HEK293 (cell line): ENCODE results near the gene RASSF8.

Experiments
- CTCF ChIA-PET: fragments of 350-600 bp; formaldehyde crosslinking; extraction: SDS; loops from one replicate; lab custom pipeline; 2021; ENCODE audit warnings: antibody characterized with exemption; lab: Yijun Ruan, JAX
- POLR2A ChIA-PET: fragments of 300-600 bp; formaldehyde crosslinking; extraction: SDS; loops from one replicate; lab custom pipeline; 2020; ENCODE audit warnings: antibody characterized with exemption, inconsistent platforms; lab: Yijun Ruan, JAX
- H3K27ac ChIP-seq: fragments of 200-500 bp; sonication (Bioruptor generic); 2 replicates; pipeline ENCODE4 v1.5.1; 2014; ENCODE audit warnings: low read depth, low read length, control low read depth, inconsistent platforms; ENCODE audit errors: extremely low read depth
- H3K36me3 ChIP-seq, 2 experiments: fragments of 200-500 bp in 1 of 2; sonication (Bioruptor generic) in 1 of 2; 1 replicate in 1 of 2; 2 replicates in 1 of 2; pipeline ENCODE4 v1.5.1; 2014 to 2017; ENCODE audit warnings: inconsistent platforms in 2 of 2, low read length in 2 of 2; ENCODE audit not compliant: control insufficient read depth in 2 of 2, insufficient read depth in 1 of 2
- H3K4me1 ChIP-seq: fragments of 200-500 bp; sonication (Bioruptor generic); 2 replicates; pipeline ENCODE4 v1.5.1; 2014; ENCODE audit warnings: mild to moderate bottlenecking, low read length, inconsistent platforms; ENCODE audit not compliant: control insufficient read depth, insufficient read depth
- H3K4me3 ChIP-seq: 2 replicates; pipeline ENCODE4 v1.5.1; 2011; ENCODE audit warnings: low read depth, mild to moderate bottlenecking, control low read depth, low read length, moderate library complexity
- H3K9me3 ChIP-seq: fragments of 200-500 bp; sonication (Bioruptor generic); 2 replicates; pipeline ENCODE4 v1.5.1; 2014; ENCODE audit warnings: low read depth, low read length, inconsistent platforms; ENCODE audit not compliant: control insufficient read depth, insufficient read depth
- GLIS1 ChIP-seq: fragments of 450-650 bp; formaldehyde crosslinking; IDR thresholded peaks from 2 replicates; pipeline ENCODE4 v1.5.1; 2016; ENCODE audit warnings: missing biosample characterization, missing genetic modification characterization
- GLIS2 ChIP-seq: fragments of 450-650 bp; formaldehyde crosslinking; IDR thresholded peaks from 2 replicates; pipeline ENCODE4 v1.5.1; 2016; ENCODE audit warnings: missing biosample characterization, missing genetic modification characterization
- HOXD13 ChIP-seq: sonication (generic); formaldehyde crosslinking; IDR thresholded peaks from 2 replicates; pipeline ENCODE4 v1.8.0; 2022; ENCODE audit warnings: missing genetic modification reagents, borderline replicate concordance
- KLF16 ChIP-seq: fragments of 450-650 bp; formaldehyde crosslinking; IDR thresholded peaks from 2 replicates; pipeline ENCODE4 v1.5.1; 2017; ENCODE audit warnings: missing biosample characterization, missing genetic modification characterization
- SCRT2 ChIP-seq: fragments of 450-650 bp; formaldehyde crosslinking; IDR thresholded peaks from 2 replicates; pipeline ENCODE4 v1.5.1; 2016; ENCODE audit warnings: missing biosample characterization, missing genetic modification characterization
- SP3 ChIP-seq: fragments of 450-650 bp; formaldehyde crosslinking; IDR thresholded peaks from 2 replicates; pipeline ENCODE4 v1.5.1; 2016; ENCODE audit warnings: missing biosample characterization, missing genetic modification characterization
- SP7 ChIP-seq: fragments of 450-650 bp; formaldehyde crosslinking; IDR thresholded peaks from 2 replicates; pipeline ENCODE4 v1.5.1; 2016; ENCODE audit warnings: missing biosample characterization, missing genetic modification characterization
- ZBTB17 ChIP-seq: fragments of 450-650 bp; formaldehyde crosslinking; IDR thresholded peaks from 2 replicates; pipeline ENCODE4 v1.5.1; 2016; ENCODE audit warnings: missing biosample characterization, missing genetic modification characterization
- ZFHX2 ChIP-seq: fragments of 450-650 bp; formaldehyde crosslinking; conservative IDR thresholded peaks from 2 replicates; pipeline ENCODE4 v1.5.1; 2016; ENCODE audit warnings: missing biosample characterization, missing genetic modification characterization
- ZFP37 ChIP-seq: fragments of 450-650 bp; formaldehyde crosslinking; IDR thresholded peaks from 2 replicates; pipeline ENCODE4 v1.5.1; 2016; ENCODE audit warnings: missing biosample characterization, missing genetic modification characterization
- ZIC2 ChIP-seq: fragments of 450-650 bp; formaldehyde crosslinking; IDR thresholded peaks from 2 replicates; pipeline ENCODE4 v1.5.1; 2016; ENCODE audit warnings: missing biosample characterization, missing genetic modification characterization
- ZNF121 ChIP-seq: fragments of 450-650 bp; formaldehyde crosslinking; IDR thresholded peaks from 2 replicates; pipeline ENCODE4 v1.5.1; 2016; ENCODE audit warnings: missing biosample characterization, missing genetic modification characterization
- ZNF174 ChIP-seq: fragments of 450-650 bp; formaldehyde crosslinking; IDR thresholded peaks from 2 replicates; pipeline ENCODE4 v1.5.0; 2017; ENCODE audit warnings: missing biosample characterization, mild to moderate bottlenecking, missing genetic modification characterization
- ZNF324 ChIP-seq: fragments of 450-650 bp; formaldehyde crosslinking; IDR thresholded peaks from 2 replicates; pipeline ENCODE4 v1.5.1; 2016; ENCODE audit warnings: missing biosample characterization, missing genetic modification characterization
- ZNF366 ChIP-seq: fragments of 450-650 bp; formaldehyde crosslinking; conservative IDR thresholded peaks from 2 replicates; pipeline ENCODE4 v1.5.1; 2016; ENCODE audit warnings: missing biosample characterization, missing genetic modification characterization
- ZNF391 ChIP-seq: fragments of 450-650 bp; formaldehyde crosslinking; IDR thresholded peaks from 2 replicates; pipeline ENCODE4 v1.5.1; 2016; ENCODE audit warnings: low read depth, missing biosample characterization, missing genetic modification characterization, borderline replicate concordance
- ZNF394 ChIP-seq: fragments of 450-650 bp; formaldehyde crosslinking; IDR thresholded peaks from 2 replicates; pipeline ENCODE4 v1.5.1; 2016; ENCODE audit warnings: missing biosample characterization, missing genetic modification characterization, mild to moderate bottlenecking, moderate library complexity, borderline replicate concordance
- ZNF548 ChIP-seq: fragments of 450-650 bp; formaldehyde crosslinking; IDR thresholded peaks from 2 replicates; pipeline ENCODE4 v1.5.1; 2016; ENCODE audit warnings: missing biosample characterization, missing genetic modification characterization
- ZNF549 ChIP-seq: fragments of 450-650 bp; IDR thresholded peaks from 2 replicates; pipeline ENCODE4 v1.5.1; 2018; ENCODE audit warnings: missing biosample characterization, missing genetic modification characterization, mild to moderate bottlenecking, inconsistent platforms, moderate library complexity
- ZNF629 ChIP-seq: fragments of 450-650 bp; formaldehyde crosslinking; IDR thresholded peaks from 2 replicates; pipeline ENCODE4 v1.5.1; 2017; ENCODE audit warnings: missing biosample characterization, missing genetic modification characterization
- ZNF660 ChIP-seq: fragments of 450-650 bp; IDR thresholded peaks from 2 replicates; pipeline ENCODE4 v1.5.1; 2018; ENCODE audit warnings: missing biosample characterization, mild to moderate bottlenecking, missing genetic modification characterization
- ZNF670 ChIP-seq: fragments of 450-650 bp; formaldehyde crosslinking; IDR thresholded peaks from 2 replicates; pipeline ENCODE4 v1.5.1; 2016; ENCODE audit warnings: missing biosample characterization, missing genetic modification characterization, low read depth
- TF ChIP-seq, protein P1 (sequence below): fragments of 450-650 bp; formaldehyde crosslinking; IDR thresholded peaks from 2 replicates; pipeline ENCODE4 v1.5.1; 2016; ENCODE audit warnings: missing biosample characterization, missing genetic modification characterization
- TF ChIP-seq, protein P2 (sequence below): fragments of 450-650 bp; formaldehyde crosslinking; IDR thresholded peaks from 2 replicates; pipeline ENCODE4 v1.5.1; 2016; ENCODE audit warnings: missing biosample characterization, missing genetic modification characterization
- TF ChIP-seq, protein P3 (sequence below): fragments of 450-650 bp; formaldehyde crosslinking; IDR thresholded peaks from 2 replicates; pipeline ENCODE4 v1.5.1; 2016; ENCODE audit warnings: missing biosample characterization, missing genetic modification characterization
- TF ChIP-seq, protein P4 (sequence below): fragments of 450-650 bp; formaldehyde crosslinking; IDR thresholded peaks from 2 replicates; pipeline ENCODE4 v1.5.1; 2016; ENCODE audit warnings: missing biosample characterization, missing genetic modification characterization

Gene RASSF8

DNA sequence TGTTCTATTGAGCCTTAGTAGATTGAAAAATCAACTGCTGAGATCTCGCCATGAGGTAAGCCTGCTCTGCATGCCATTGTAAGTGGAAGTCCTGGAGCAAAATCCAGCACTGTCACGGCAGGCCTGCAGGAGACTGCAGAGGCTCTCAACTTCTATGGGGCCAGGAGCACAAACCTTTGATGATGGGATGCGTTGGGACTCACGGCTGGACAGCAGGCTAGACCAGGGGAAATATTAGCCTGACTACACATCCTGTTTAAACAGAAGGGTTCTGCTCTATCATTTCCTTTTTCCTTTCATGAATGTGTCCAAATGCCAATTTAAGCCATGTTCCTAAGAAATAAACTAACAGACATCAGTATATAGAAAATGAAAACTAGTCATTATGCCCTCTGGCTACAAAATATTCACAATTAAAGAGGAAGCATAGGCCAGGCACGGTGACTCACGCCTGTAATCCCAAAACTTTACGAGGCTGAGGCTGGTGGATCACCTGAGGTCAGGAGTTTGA, 33.9 kb upstream of the RASSF8 start:
- Histone ChIP-seq H3K4me1 (peaks cover 5% of the 10 kb centered on the region; the same call in 1 of the 2 replicates), H3K27ac (no peak overlapping the region), H3K9me3 (no peaks in the 10 kb centered on the region), H3K36me3 (no peaks in the 10 kb centered on the region), H3K4me3 (no peak overlapping the region)
- POLR2A ChIA-PET = no interaction called here
- CTCF ChIA-PET = no interaction called here
- no peak for TF ChIP-seq ZNF324 (tag by site-specific recombination)
- TF ChIP-seq, protein P1, sequence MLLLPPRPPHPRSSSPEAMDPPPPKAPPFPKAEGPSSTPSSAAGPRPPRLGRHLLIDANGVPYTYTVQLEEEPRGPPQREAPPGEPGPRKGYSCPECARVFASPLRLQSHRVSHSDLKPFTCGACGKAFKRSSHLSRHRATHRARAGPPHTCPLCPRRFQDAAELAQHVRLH (tag by site-specific recombination) = no peak
- no peak for TF ChIP-seq GLIS2 (tag by site-specific recombination)
- TF ChIP-seq ZFP37 (tag by site-specific recombination) = peak; percentile 57; the same call in 1 of the 2 replicates
- TF ChIP-seq ZBTB17 (tag by site-specific recombination) = peak; percentile 68
- TF ChIP-seq, protein P2, sequence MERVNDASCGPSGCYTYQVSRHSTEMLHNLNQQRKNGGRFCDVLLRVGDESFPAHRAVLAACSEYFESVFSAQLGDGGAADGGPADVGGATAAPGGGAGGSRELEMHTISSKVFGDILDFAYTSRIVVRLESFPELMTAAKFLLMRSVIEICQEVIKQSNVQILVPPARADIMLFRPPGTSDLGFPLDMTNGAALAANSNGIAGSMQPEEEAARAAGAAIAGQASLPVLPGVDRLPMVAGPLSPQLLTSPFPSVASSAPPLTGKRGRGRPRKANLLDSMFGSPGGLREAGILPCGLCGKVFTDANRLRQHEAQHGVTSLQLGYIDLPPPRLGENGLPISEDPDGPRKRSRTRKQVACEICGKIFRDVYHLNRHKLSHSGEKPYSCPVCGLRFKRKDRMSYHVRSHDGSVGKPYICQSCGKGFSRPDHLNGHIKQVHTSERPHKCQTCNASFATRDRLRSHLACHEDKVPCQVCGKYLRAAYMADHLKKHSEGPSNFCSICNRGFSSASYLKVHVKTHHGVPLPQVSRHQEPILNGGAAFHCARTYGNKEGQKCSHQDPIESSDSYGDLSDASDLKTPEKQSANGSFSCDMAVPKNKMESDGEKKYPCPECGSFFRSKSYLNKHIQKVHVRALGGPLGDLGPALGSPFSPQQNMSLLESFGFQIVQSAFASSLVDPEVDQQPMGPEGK (tag by site-specific recombination) = no peak
- 0 out of 2 replicates have a peak, but pooled peaks have one; percentile 53 for TF ChIP-seq HOXD13
- peak; percentile 69 for TF ChIP-seq SP7 (tag by site-specific recombination)
- peak; percentile 13; the same call in 1 of the 2 replicates for TF ChIP-seq GLIS1 (tag by site-specific recombination)
- peak; percentile 61 for TF ChIP-seq ZIC2 (tag by site-specific recombination)
- 0 out of 2 replicates have a peak, but pooled peaks have one; percentile 36 for TF ChIP-seq ZNF366 (tag by site-specific recombination)
- TF ChIP-seq KLF16 (tag by site-specific recombination) = 0 out of 2 replicates have a peak, but pooled peaks have one; percentile 24
- no peak for TF ChIP-seq SCRT2 (tag by site-specific recombination)

DNA sequence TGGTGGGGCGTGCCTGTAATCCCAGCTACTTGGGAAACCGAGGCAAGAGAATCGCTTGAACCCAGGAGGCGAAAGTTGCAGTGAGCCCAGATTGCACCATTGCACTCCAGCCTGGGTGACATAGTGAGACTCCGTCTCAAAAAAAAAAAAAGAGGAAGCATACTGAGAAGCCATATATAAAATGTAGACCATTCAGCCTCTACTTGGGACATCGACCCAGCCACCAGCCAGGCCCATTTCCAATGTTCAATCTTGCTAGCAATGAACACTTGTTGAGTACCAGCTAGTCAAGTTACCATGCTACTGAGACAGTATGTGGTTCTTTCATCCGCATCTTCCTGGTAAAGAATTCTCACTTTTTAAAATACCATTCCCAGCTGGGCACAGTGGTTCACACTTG, 33.4 kb upstream of the RASSF8 start:
- Histone ChIP-seq H3K27ac (no peak overlapping the region), H3K9me3 (no peaks in the 10 kb centered on the region), H3K4me1 (peaks cover 5% of the 10 kb centered on the region; the same call in 1 of the 2 replicates), H3K36me3 (no peaks in the 10 kb centered on the region), H3K4me3 (no peak overlapping the region)
- ChIA-PET CTCF (no interaction called here), POLR2A (no interaction called here)
- TF ChIP-seq SCRT2 (tag by site-specific recombination) = peak; percentile 63
- 0 out of 2 replicates have a peak, but pooled peaks have one; percentile 10 for TF ChIP-seq ZNF629 (tag by site-specific recombination)
- 0 out of 2 replicates have a peak, but pooled peaks have one; percentile 5 for TF ChIP-seq SP7 (tag by site-specific recombination)
- TF ChIP-seq SP3 (tag by site-specific recombination) = no peak
- TF ChIP-seq ZNF391 (tag by site-specific recombination) = no peak
- no peak for TF ChIP-seq ZNF394 (tag by site-specific recombination)
- no peak for TF ChIP-seq ZNF174 (tag by site-specific recombination)

GRCh38 chr12:25926536-25926935, 31.9 kb upstream of the RASSF8 start:
- Histone ChIP-seq H3K27ac (no peak overlapping the region), H3K9me3 (no peaks in the 10 kb centered on the region), H3K4me3 (no peak overlapping the region), H3K36me3 (no peaks in the 10 kb centered on the region), H3K4me1 (peaks cover 5% of the 10 kb centered on the region; the same call in 1 of the 2 replicates)
- ChIA-PET POLR2A (no interaction called here), CTCF (no interaction called here)
- TF ChIP-seq, protein P3, sequence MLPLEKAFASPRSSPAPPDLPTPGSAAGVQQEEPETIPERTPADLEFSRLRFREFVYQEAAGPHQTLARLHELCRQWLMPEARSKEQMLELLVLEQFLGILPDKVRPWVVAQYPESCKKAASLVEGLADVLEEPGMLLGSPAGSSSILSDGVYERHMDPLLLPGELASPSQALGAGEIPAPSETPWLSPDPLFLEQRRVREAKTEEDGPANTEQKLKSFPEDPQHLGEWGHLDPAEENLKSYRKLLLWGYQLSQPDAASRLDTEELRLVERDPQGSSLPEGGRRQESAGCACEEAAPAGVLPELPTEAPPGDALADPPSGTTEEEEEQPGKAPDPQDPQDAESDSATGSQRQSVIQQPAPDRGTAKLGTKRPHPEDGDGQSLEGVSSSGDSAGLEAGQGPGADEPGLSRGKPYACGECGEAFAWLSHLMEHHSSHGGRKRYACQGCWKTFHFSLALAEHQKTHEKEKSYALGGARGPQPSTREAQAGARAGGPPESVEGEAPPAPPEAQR (tag by site-specific recombination) = no peak
- TF ChIP-seq ZNF670 (no peak), ZNF548 (no peak), ZNF121 (tag by site-specific recombination) (no peak), ZNF660 (no peak), ZNF549 (no peak), ZFHX2 (tag by site-specific recombination) (no peak)
- TF ChIP-seq, protein P4, sequence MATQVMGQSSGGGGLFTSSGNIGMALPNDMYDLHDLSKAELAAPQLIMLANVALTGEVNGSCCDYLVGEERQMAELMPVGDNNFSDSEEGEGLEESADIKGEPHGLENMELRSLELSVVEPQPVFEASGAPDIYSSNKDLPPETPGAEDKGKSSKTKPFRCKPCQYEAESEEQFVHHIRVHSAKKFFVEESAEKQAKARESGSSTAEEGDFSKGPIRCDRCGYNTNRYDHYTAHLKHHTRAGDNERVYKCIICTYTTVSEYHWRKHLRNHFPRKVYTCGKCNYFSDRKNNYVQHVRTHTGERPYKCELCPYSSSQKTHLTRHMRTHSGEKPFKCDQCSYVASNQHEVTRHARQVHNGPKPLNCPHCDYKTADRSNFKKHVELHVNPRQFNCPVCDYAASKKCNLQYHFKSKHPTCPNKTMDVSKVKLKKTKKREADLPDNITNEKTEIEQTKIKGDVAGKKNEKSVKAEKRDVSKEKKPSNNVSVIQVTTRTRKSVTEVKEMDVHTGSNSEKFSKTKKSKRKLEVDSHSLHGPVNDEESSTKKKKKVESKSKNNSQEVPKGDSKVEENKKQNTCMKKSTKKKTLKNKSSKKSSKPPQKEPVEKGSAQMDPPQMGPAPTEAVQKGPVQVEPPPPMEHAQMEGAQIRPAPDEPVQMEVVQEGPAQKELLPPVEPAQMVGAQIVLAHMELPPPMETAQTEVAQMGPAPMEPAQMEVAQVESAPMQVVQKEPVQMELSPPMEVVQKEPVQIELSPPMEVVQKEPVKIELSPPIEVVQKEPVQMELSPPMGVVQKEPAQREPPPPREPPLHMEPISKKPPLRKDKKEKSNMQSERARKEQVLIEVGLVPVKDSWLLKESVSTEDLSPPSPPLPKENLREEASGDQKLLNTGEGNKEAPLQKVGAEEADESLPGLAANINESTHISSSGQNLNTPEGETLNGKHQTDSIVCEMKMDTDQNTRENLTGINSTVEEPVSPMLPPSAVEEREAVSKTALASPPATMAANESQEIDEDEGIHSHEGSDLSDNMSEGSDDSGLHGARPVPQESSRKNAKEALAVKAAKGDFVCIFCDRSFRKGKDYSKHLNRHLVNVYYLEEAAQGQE (tag by site-specific recombination) = no peak
